ENCODE results near the gene KPTN. TPM values are rescaled to one million over a fixed set of nuclear protein-coding genes. Genes with fewer than 3 reads are reported as not detected.

The KPTN gene
- total RNA-seq, 2 donors from 2014 or later = 14.7 to 22.9 TPM

DNA sequence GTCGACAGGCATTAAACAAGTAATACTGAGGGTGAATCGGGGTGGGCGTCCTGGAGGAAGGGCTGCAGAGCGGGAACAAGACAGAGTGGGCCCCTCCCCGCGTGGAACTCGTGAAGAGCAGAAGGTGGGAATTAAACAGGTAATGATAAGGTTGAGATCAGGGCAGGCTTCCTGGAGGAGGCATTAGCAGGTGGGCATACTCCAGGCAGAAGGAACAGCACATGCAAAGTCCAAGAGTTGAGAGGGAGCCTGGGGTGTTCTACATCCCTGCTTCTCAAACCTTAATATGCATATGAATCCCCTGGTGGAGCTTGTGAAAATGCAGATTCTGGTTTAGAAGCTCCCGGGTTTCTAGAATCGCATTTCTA, 35.7 kb downstream of the KPTN start:
- no peaks in the 10 kb centered on the region for H3K36me3 Mint-ChIP-seq (ENCODE audit: low read depth)
- Histone ChIP-seq H3K27me3 (ENCODE audit: control insufficient read depth, insufficient read depth, low read length, poor library complexity, severe bottlenecking) (peaks cover 63% of the 10 kb centered on the region), H3K4me1 (ENCODE audit: control insufficient read depth, insufficient read depth, low read length) (no peaks in the 10 kb centered on the region), H3K9me3 (ENCODE audit: control insufficient read depth, low read length) (no peaks in the 10 kb centered on the region), H3K36me3 (ENCODE audit: control insufficient read depth, insufficient read depth, low read length) (no peaks in the 10 kb centered on the region), H3K4me3 (ENCODE audit: low read length) (no peak overlapping the region), H3K9ac (ENCODE audit: extremely low read depth, low read length, poor library complexity, severe bottlenecking) (no peak overlapping the region), H3K27ac (ENCODE audit: low read depth, low read length) (no peak overlapping the region)
- no peaks in the 10 kb centered on the region for H3K4me1 Mint-ChIP-seq
- no peak overlapping the region for H3K27ac Mint-ChIP-seq
- no peak overlapping the region for H3K4me3 Mint-ChIP-seq
- DNase-seq = no peak
- 47 to 57% methylated on average over 9 of the region's 9 CpGs for WGBS, 2 experiments (ENCODE audit: insufficient coverage in 1 of 2, insufficient read length in 1 of 2)
- peaks cover 73% of the 10 kb centered on the region for H3K27me3 Mint-ChIP-seq (ENCODE audit: insufficient read depth)
- H3K9me3 Mint-ChIP-seq = no peaks in the 10 kb centered on the region
- TF ChIP-seq, protein P1, sequence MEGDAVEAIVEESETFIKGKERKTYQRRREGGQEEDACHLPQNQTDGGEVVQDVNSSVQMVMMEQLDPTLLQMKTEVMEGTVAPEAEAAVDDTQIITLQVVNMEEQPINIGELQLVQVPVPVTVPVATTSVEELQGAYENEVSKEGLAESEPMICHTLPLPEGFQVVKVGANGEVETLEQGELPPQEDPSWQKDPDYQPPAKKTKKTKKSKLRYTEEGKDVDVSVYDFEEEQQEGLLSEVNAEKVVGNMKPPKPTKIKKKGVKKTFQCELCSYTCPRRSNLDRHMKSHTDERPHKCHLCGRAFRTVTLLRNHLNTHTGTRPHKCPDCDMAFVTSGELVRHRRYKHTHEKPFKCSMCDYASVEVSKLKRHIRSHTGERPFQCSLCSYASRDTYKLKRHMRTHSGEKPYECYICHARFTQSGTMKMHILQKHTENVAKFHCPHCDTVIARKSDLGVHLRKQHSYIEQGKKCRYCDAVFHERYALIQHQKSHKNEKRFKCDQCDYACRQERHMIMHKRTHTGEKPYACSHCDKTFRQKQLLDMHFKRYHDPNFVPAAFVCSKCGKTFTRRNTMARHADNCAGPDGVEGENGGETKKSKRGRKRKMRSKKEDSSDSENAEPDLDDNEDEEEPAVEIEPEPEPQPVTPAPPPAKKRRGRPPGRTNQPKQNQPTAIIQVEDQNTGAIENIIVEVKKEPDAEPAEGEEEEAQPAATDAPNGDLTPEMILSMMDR (conservative IDR thresholded peaks at IDR 0.05) = no peak

DNA sequence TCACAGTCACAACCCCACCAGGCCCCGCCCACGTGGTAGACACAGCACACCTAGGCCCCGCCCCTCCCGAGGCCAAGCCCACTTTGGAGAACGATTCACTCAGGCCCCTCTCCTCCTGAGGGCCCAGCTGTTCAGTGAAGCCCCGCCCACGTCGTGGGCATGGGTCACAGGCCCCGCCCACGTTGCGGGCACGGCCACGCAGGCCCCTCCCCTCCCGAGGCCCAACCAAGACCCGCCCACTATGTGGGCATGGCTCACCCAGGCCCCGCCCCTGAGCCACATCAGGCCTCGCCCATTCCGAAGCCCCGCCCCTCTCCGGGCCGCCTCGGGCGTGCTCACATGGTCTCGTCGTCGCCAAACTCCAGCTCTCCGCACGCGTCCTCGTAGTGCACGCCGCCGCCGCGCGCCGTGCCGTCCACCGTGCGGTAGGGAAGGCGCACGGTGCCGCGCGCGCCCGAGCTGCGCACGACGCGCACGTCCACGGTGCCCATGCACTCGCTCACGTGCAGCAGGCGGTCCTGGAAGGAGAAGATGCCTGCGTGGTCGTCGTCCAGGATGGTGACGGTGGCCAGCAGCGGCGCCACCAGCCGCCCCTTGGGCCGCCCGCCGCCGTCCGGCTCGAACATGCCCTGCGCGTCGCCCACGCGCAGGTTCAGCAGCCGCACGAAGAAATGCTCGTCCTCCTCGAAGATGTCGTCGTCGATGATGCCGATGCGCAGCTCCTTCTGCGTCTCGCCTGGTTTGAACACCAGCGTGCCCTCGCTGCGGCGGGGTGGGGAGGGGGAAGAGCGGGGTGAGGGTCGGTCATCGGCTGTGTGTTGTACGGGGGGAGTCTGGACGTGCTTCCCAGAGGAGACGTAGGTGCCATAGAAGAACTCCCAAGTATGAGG, 36.3 kb downstream of the KPTN start:
- no peaks in the 10 kb centered on the region for H3K9me3 ChIP-seq (ENCODE audit: control insufficient read depth, low read length)
- no peaks in the 10 kb centered on the region for H3K4me1 Mint-ChIP-seq
- H3K27ac Mint-ChIP-seq = no peak overlapping the region
- H3K4me1 ChIP-seq (ENCODE audit: control insufficient read depth, insufficient read depth, low read length) = no peaks in the 10 kb centered on the region
- H3K9ac ChIP-seq (ENCODE audit: extremely low read depth, low read length, poor library complexity, severe bottlenecking) = no peak overlapping the region
- TF ChIP-seq, protein P1 (conservative IDR thresholded peaks at IDR 0.05) = no peak
- peak overlapping the region; percentile 72 for H3K4me3 ChIP-seq (ENCODE audit: low read length)
- peak overlapping the region; percentile 41 for H3K4me3 Mint-ChIP-seq
- H3K27me3 Mint-ChIP-seq (ENCODE audit: insufficient read depth) = peaks cover 79% of the 10 kb centered on the region
- H3K36me3 ChIP-seq (ENCODE audit: control insufficient read depth, insufficient read depth, low read length) = no peaks in the 10 kb centered on the region
- H3K36me3 Mint-ChIP-seq (ENCODE audit: low read depth) = no peaks in the 10 kb centered on the region
- no peaks in the 10 kb centered on the region for H3K9me3 Mint-ChIP-seq
- WGBS, 2 experiments (ENCODE audit: insufficient coverage in 1 of 2, insufficient read length in 1 of 2) = 6 to 10% methylated on average over 43 to 95 of the region's 95 CpGs
- H3K27me3 ChIP-seq (ENCODE audit: control insufficient read depth, insufficient read depth, low read length, poor library complexity, severe bottlenecking) = peaks cover 64% of the 10 kb centered on the region
- no peak overlapping the region for H3K27ac ChIP-seq (ENCODE audit: low read depth, low read length)
- peak; percentile 99 for DNase-seq

DNA sequence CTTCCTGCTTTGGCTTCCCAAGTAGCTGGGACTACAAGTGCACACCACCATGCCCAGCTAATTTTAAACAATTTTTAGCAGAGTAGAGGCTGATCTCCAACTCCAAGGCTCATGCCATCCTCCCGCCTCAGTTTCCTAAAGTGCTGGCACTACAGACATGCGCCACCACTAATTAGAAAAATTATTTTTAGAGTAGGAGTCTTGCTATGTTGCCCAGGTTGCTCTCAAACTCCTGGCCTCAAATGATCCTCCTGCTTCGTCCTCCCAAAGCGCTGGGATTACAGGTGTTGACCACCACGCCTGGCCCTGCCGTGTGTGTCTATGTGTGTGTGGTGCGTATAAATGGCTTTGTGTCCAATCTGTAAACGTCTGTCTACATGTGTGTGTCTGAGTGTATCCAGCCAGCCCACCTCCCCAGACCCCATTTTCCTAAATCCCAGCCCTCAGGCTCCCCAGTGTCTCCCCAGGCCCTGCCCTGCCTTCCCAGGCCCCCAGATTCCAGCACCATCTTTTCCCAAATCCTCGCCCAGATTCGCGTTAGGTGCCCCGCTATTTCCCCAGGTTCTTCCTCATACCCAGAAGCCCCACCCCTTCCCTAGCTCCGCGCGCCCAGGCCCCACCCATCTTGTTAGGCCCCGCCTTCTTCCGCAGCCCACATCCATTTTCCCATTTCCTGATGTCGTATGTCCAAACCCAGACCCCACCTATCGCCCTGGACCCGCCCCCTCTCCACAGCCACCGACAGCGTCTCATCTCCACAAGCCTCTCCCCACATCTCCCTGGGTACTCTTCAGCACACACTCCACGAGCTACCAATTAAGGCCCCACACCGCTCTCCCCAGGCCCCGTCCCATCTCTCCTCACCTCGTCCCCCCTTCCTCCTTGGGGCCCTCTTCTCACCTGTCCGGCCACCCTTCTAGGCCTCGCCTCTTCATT, 37.2 kb downstream of the KPTN start:
- TF ChIP-seq, protein P1 (conservative IDR thresholded peaks at IDR 0.05) = no peak
- H3K4me3 ChIP-seq (ENCODE audit: low read length) = peak overlapping the region; percentile 72
- no peaks in the 10 kb centered on the region for H3K9me3 ChIP-seq (ENCODE audit: control insufficient read depth, low read length)
- H3K36me3 Mint-ChIP-seq (ENCODE audit: low read depth) = no peaks in the 10 kb centered on the region
- peak; percentile 97 for DNase-seq
- 30 to 34% methylated on average over 16 to 27 of the region's 28 CpGs for WGBS, 2 experiments (ENCODE audit: insufficient coverage in 1 of 2, insufficient read length in 1 of 2)
- H3K9me3 Mint-ChIP-seq = no peaks in the 10 kb centered on the region
- H3K4me3 Mint-ChIP-seq = peak overlapping the region; percentile 41
- H3K36me3 ChIP-seq (ENCODE audit: control insufficient read depth, insufficient read depth, low read length) = no peaks in the 10 kb centered on the region
- H3K27me3 ChIP-seq (ENCODE audit: control insufficient read depth, insufficient read depth, low read length, poor library complexity, severe bottlenecking) = peaks cover 64% of the 10 kb centered on the region
- no peaks in the 10 kb centered on the region for H3K4me1 ChIP-seq (ENCODE audit: control insufficient read depth, insufficient read depth, low read length)
- H3K27me3 Mint-ChIP-seq (ENCODE audit: insufficient read depth) = peaks cover 82% of the 10 kb centered on the region
- H3K27ac ChIP-seq (ENCODE audit: low read depth, low read length) = no peak overlapping the region
- no peaks in the 10 kb centered on the region for H3K4me1 Mint-ChIP-seq
- H3K9ac ChIP-seq (ENCODE audit: extremely low read depth, low read length, poor library complexity, severe bottlenecking) = no peak overlapping the region
- H3K27ac Mint-ChIP-seq = no peak overlapping the region
